Adipose tissue (tissue), 3 donors: ENCODE measurements around the gene RBPJL. TPM values are rescaled to one million over a fixed set of nuclear protein-coding genes. Genes with fewer than 3 reads are reported as not detected.

Source experiments
- H3K27ac ChIP-seq: one replicate; pipeline ENCODE4 v1.5.1; 2013; ENCODE audit warnings: low read depth, low read length
- WGBS, 3 donors: extraction: QIAGEN DNeasy Blood & Tissue Kit; methylation state at CpG; one replicate each; pipeline ENCODE4 v1.1.7; 2013; 5-methylcytosine and 5-hydroxymethylcytosine counted together
- polyA plus RNA-seq, 3 donors: library from polyadenylated mRNA; stranded (reverse); fragments of 200-250 nt; gene quantifications; one replicate each; pipeline ENCODE4 v1.2.3, GENCODE V29; 2013
- donor health status: healthy with polysubstance abuse.
- donor health status: Bipolar disorder and iron deficiency.
- donor health status: healthy.

Gene RBPJL
- polyA plus RNA-seq, 3 donors = 0.19 to 233 TPM; not detected in 1

DNA sequence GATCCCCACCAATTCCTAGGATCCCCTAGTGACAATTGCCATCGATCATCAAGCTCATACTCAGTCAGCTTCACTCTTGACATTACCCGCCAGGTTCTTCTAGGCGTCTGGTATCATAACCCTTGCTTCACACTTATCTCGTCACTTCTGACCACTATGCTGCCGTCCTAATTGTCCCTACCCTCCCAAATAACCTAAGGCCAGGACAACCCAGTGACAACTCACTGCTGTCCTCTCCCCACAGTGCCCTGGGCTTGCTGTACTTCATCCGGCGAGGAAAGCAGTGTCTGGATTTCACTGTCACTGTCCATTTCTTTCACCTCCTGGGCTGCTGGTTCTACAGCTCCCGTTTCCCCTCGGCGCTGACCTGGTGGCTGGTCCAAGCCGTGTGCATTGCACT lies 60.0 kb downstream of the RBPJL start:
- H3K27ac ChIP-seq = no peak overlapping the region
- WGBS, 3 donors = 84 to 92% (median 90%) methylated on average over 11 of the region's 11 CpGs

- H3K27ac ChIP-seq = no peak overlapping the region
Observed at GRCh38 chr20:45367126-45367525, 60.5 kb downstream of the RBPJL start.

Other genes starting within 250 kb of the RBPJL start
- under 1 TPM in 2 of 3 donors, not detected in 1; 0.01 to 0.05 TPM for gene KCNS1, start 205.7 kb upstream of the RBPJL start, polyA plus RNA-seq
- gene WFDC5, start 191.7 kb upstream of the RBPJL start, polyA plus RNA-seq = not detected
- not detected for gene WFDC12, start 182.4 kb upstream of the RBPJL start, polyA plus RNA-seq
- gene PI3, start 131.9 kb upstream of the RBPJL start, polyA plus RNA-seq = 10 to 100 TPM in 1 of 3 donors, under 1 TPM in 1, not detected in 1; 0.29 to 10.4 TPM
- gene SEMG1, start 99.8 kb upstream of the RBPJL start, polyA plus RNA-seq = not detected
- not detected for gene SEMG2, start 85.5 kb upstream of the RBPJL start, polyA plus RNA-seq
- 100 to 1,000 TPM in 1 of 3 donors, 10 to 100 TPM in 2; 19.9 to 109 (median 77.8) TPM for gene SLPI, start 52.3 kb upstream of the RBPJL start, polyA plus RNA-seq
- 1 to 10 TPM in 1 of 3 donors, under 1 TPM in 1, not detected in 1; 0.07 to 4.8 TPM for gene MATN4, start 1.5 kb downstream of the RBPJL start, polyA plus RNA-seq
- 100 to 1,000 TPM in 1 of 3 donors, 10 to 100 TPM in 2; 25.0 to 105 (median 51.1) TPM for gene SDC4, start 41.6 kb downstream of the RBPJL start, polyA plus RNA-seq
- gene SYS1, start 56.3 kb downstream of the RBPJL start, polyA plus RNA-seq = 10 to 100 TPM; 13.2 to 29.5 (median 21.6) TPM
- gene TP53TG5, start 71.5 kb downstream of the RBPJL start, polyA plus RNA-seq = under 1 TPM in 2 of 3 donors, not detected in 1; 0.02 to 0.04 TPM
- gene DBNDD2, start 101.4 kb downstream of the RBPJL start, polyA plus RNA-seq = 10 to 100 TPM; 29.0 to 48.0 (median 31.3) TPM
- 10 to 100 TPM; 45.9 to 73.5 (median 62.2) TPM for gene PIGT, start 109.3 kb downstream of the RBPJL start, polyA plus RNA-seq
- 1 to 10 TPM; 4.3 to 9.5 (median 9.2) TPM for gene WFDC2, start 162.9 kb downstream of the RBPJL start, polyA plus RNA-seq
- gene SPINT3, start 208.8 kb downstream of the RBPJL start, polyA plus RNA-seq = not detected
- gene WFDC6, start 232.6 kb downstream of the RBPJL start, polyA plus RNA-seq = not detected
- not detected for gene EPPIN, start 240.6 kb downstream of the RBPJL start, polyA plus RNA-seq